A172 (cell line): ENCODE data around the gene ZSWIM3. TPM values are rescaled to one million over a fixed set of nuclear protein-coding genes. Genes with fewer than 3 reads are reported as not detected.

Experiments
- DNase-seq: peaks from one replicate; pipeline ENCODE4 v3.0.0-alpha.2; 2015; ENCODE audit warnings: low spot score
- total RNA-seq: library from RNA; depleted of rRNA; stranded (reverse); fragments of >200 nt; shearing (Covaris generic); gene quantifications from 2 replicates; pipeline ENCODE4 v1.2.3, GENCODE V29; 2014

Gene ZSWIM3
- total RNA-seq, 1 experiment from 2014 or later: 4.2 TPM

- DNase-seq: peak; percentile 76
These were observed 24.2 kb upstream of the ZSWIM3 start, which contains the start of gene SNX21 for GRCh38 chr20:45833030-45833882. TSS of gene SNX21 (plus strand) at chr20:45833799. CDS start at chr20:45833920, 121 bp downstream.

- peak; percentile 57 for DNase-seq
These were observed 23.3 kb upstream of the ZSWIM3 start for GRCh38 chr20:45833883-45834796.

- no peak for DNase-seq
These were observed 22.6 kb upstream of the ZSWIM3 start for GRCh38 chr20:45834797-45835161.

GRCh38 chr20:45835329-45835765, 22.1 kb upstream of the ZSWIM3 start:
- DNase-seq: no peak

GRCh38 chr20:45835825-45836224, 21.6 kb upstream of the ZSWIM3 start:
- DNase-seq: peak; percentile 77

GRCh38 chr20:45836841-45837240, 20.6 kb upstream of the ZSWIM3 start:
- DNase-seq: no peak

- no peak for DNase-seq
These were observed 16.7 kb upstream of the ZSWIM3 start for GRCh38 chr20:45840700-45841198.

GRCh38 chr20:45841407-45842129, 15.8 kb upstream of the ZSWIM3 start:
- no peak for DNase-seq

GRCh38 chr20:45842169-45842812, 15.1 kb upstream of the ZSWIM3 start:
- DNase-seq: peak; percentile 28

GRCh38 chr20:45843506-45843905, 13.9 kb upstream of the ZSWIM3 start:
- DNase-seq: no peak

- no peak for DNase-seq
These were observed 12.0 kb upstream of the ZSWIM3 start for GRCh38 chr20:45845452-45845851.

GRCh38 chr20:45848421-45848820, 9.0 kb upstream of the ZSWIM3 start:
- no peak for DNase-seq

- DNase-seq: no peak
These were observed 8.3 kb upstream of the ZSWIM3 start for GRCh38 chr20:45848969-45849582.

GRCh38 chr20:45850238-45850637, 7.2 kb upstream of the ZSWIM3 start:
- DNase-seq: no peak

- no peak for DNase-seq
These were observed 6.5 kb upstream of the ZSWIM3 start for GRCh38 chr20:45850926-45851325.

- no peak for DNase-seq
These were observed 5.9 kb upstream of the ZSWIM3 start for GRCh38 chr20:45851501-45851900.

- DNase-seq: no peak
These were observed 5.1 kb upstream of the ZSWIM3 start for GRCh38 chr20:45852326-45852725.

- DNase-seq: no peak
These were observed 3.9 kb upstream of the ZSWIM3 start for GRCh38 chr20:45853484-45853883.

- no peak for DNase-seq
These were observed 435 bp downstream of the ZSWIM3 start for GRCh38 chr20:45857882-45858216.

GRCh38 chr20:45859916-45860315, 2.5 kb downstream of the ZSWIM3 start:
- no peak for DNase-seq
